K562 (cell line): Measurements from ENCODE around the gene METRNL. TPM values are rescaled to one million over a fixed set of nuclear protein-coding genes. Genes with fewer than 3 reads are reported as not detected.

ENCODE experiments used
- ATAC-seq: fragments of 200-7000 bp; cut with Tn5 transposase; 3 replicates; pipeline ENCODE4 v1.9.1; 2020; ENCODE audit warnings: moderate library complexity
- BruUV-seq: library from RNA; stranded (reverse); fragments of 400-500 nt; replicated peaks from 2 replicates; lab custom pipeline; 2021; lab: Mats Ljungman, UMichigan
- CTCF ChIA-PET: fragments of 300-600 bp; formaldehyde crosslinking; extraction: SDS; loops from one replicate; lab custom pipeline; 2021; ENCODE audit warnings: low intra/inter-chr PET ratio; lab: Yijun Ruan, JAX
- POLR2A ChIA-PET: fragments of 300-600, 350-650 bp; sonication (Branson Sonifier 250); formaldehyde crosslinking; extraction: SDS; loops from one replicate; lab custom pipeline; 2021; ENCODE audit warnings: antibody characterized with exemption, inconsistent platforms; lab: Yijun Ruan, JAX
- DNase-seq, 4 experiments: peaks; one replicate each; pipeline versions ENCODE4 v3.0.0 to v3.0.0-alpha.2; 2011 to 2018; ENCODE audit warnings: low spot score in 3 of 4, mixed read lengths in 3 of 4; ENCODE audit errors: extremely low read depth in 1 of 4
- FAIRE-seq: peaks from 2 replicates; lab custom pipeline; 2011; peaks lifted over from hg19 to GRCh38; lab: Jason Lieb, UNC
- H2AFZ ChIP-seq: 2 replicates; pipeline ENCODE4 v1.6.0; 2011; ENCODE audit warnings: low read depth, low read length, control low read depth, inconsistent platforms
- H3K27ac ChIP-seq: fragments of 200-600 bp; 3 replicates; pipeline ENCODE4 v1.8.0; 2011; ENCODE audit warnings: low read depth, mild to moderate bottlenecking, control low read depth, inconsistent platforms, low read length, moderate library complexity, mixed read lengths; ENCODE audit errors: extremely low read depth
- H3K27me3 ChIP-seq, 2 experiments: fragments of 300-600 bp in 1 of 2; 2 replicates in 1 of 2; 3 replicates in 1 of 2; pipeline versions ENCODE4 v1.6.0 to v1.8.0; 2011; ENCODE audit warnings: inconsistent platforms in 2 of 2, low read length in 2 of 2, mild to moderate bottlenecking in 1 of 2, mixed read lengths in 1 of 2, moderate library complexity in 1 of 2; ENCODE audit not compliant: control insufficient read depth in 2 of 2, insufficient read depth in 2 of 2
- H3K36me3 ChIP-seq: fragments of 300-600 bp; 3 replicates; pipeline ENCODE4 v1.8.0; 2011; ENCODE audit warnings: mild to moderate bottlenecking, low read length, inconsistent platforms; ENCODE audit not compliant: control insufficient read depth, insufficient read depth
- H3K4me1 ChIP-seq, 2 experiments: fragments of 200-600 bp in 1 of 2; replicated peaks in 1 of 2; 2 replicates in 1 of 2; 3 replicates in 1 of 2; pipeline versions ENCODE4 v1.5.1 to v1.8.0; 2011; ENCODE audit warnings: inconsistent platforms in 2 of 2, low read length in 2 of 2, mild to moderate bottlenecking in 1 of 2, mixed read lengths in 1 of 2, moderate library complexity in 1 of 2; ENCODE audit not compliant: control insufficient read depth in 2 of 2, insufficient read depth in 2 of 2
- H3K4me2 ChIP-seq: 2 replicates; pipeline ENCODE4 v1.6.1; 2011; ENCODE audit warnings: low read length, control low read depth, inconsistent platforms, mixed read lengths; ENCODE audit not compliant: insufficient read depth
- H3K4me3 ChIP-seq: fragments of 200-600 bp; sonication (generic), shearing (Covaris generic); 2 replicates; pipeline ENCODE4 v1.5.1; 2016; ENCODE audit warnings: control low read depth, inconsistent platforms
- H3K79me2 ChIP-seq: fragments of 200-600 bp; 3 replicates; pipeline ENCODE4 v1.8.0; 2011; ENCODE audit warnings: low read length, inconsistent platforms; ENCODE audit not compliant: control insufficient read depth, insufficient read depth
- H3K9ac ChIP-seq, 2 experiments: 2 replicates each; pipeline versions ENCODE4 v1.6.0 to v1.6.1; 2011; ENCODE audit warnings: low read depth in 2 of 2, low read length in 2 of 2, control low read depth in 1 of 2, inconsistent platforms in 1 of 2, mild to moderate bottlenecking in 1 of 2, mixed read lengths in 1 of 2; ENCODE audit not compliant: insufficient read depth in 1 of 2
- H3K9me1 ChIP-seq: one replicate; pipeline ENCODE4 v1.6.0; 2011; ENCODE audit warnings: inconsistent platforms, mild to moderate bottlenecking, low read length, moderate library complexity; ENCODE audit not compliant: control insufficient read depth, insufficient read depth
- H3K9me3 ChIP-seq: replicated peaks from 2 replicates; pipeline ENCODE4 v1.5.1; 2011; ENCODE audit warnings: low read depth, low read length, inconsistent platforms; ENCODE audit not compliant: control insufficient read depth, insufficient read depth
- H4K20me1 ChIP-seq: replicated peaks from 2 replicates; pipeline ENCODE4 v1.6.1; 2011; ENCODE audit warnings: low read length, inconsistent platforms, mixed read lengths; ENCODE audit not compliant: control insufficient read depth, insufficient read depth
- BRF1 ChIP-seq: IDR thresholded peaks from 3 replicates; pipeline ENCODE4 v1.6.1; 2011; ENCODE audit warnings: borderline replicate concordance, mild to moderate bottlenecking; ENCODE audit not compliant: insufficient read length; ENCODE audit errors: extremely low read depth
- FIP1L1 ChIP-seq: fragments of 200-400 bp; formaldehyde crosslinking; IDR thresholded peaks from 2 replicates; pipeline ENCODE4 v1.6.1; 2018; ENCODE audit warnings: mild to moderate bottlenecking, low read depth, low read length; ENCODE audit not compliant: poor library complexity, severe bottlenecking
- GABPB1 ChIP-seq: sonication (generic); formaldehyde crosslinking; IDR thresholded peaks from 2 replicates; pipeline ENCODE4 v1.8.0; 2022; ENCODE audit warnings: mild to moderate bottlenecking, missing genetic modification reagents
- HDAC8 ChIP-seq: fragments of 450-650 bp; IDR thresholded peaks from 2 replicates; pipeline ENCODE4 v1.6.1; 2016; ENCODE audit warnings: mild to moderate bottlenecking, missing genetic modification characterization, moderate library complexity, missing compliant biosample characterization
- ID3 ChIP-seq, 2 experiments: fragments of 250-450 bp in 1 of 2; fragments of 450-650 bp in 1 of 2; sonication (Bioruptor Pico) in 1 of 2; IDR thresholded peaks; 2 replicates each; pipeline versions ENCODE4 v1.6.1 to v1.8.0; 2016 to 2021; ENCODE audit warnings: mild to moderate bottlenecking in 2 of 2, moderate library complexity in 2 of 2, missing compliant biosample characterization in 1 of 2, missing genetic modification characterization in 1 of 2
- JUNB ChIP-seq: fragments of 450-650 bp; formaldehyde crosslinking; conservative IDR thresholded peaks from 2 replicates; pipeline ENCODE4 v1.4.0; 2020; ENCODE audit warnings: mild to moderate bottlenecking
- MTA2 ChIP-seq: fragments of 450-650 bp; IDR thresholded peaks from 2 replicates; pipeline ENCODE4 v1.6.1; 2016; ENCODE audit warnings: low read depth
- NEUROD1 ChIP-seq: fragments of 150-350 bp; IDR thresholded peaks from 2 replicates; pipeline ENCODE4 v1.6.1; 2014; ENCODE audit warnings: borderline replicate concordance, low read length, low read depth; ENCODE audit not compliant: partially characterized antibody
- PML ChIP-seq: IDR thresholded peaks from 2 replicates; pipeline ENCODE4 v1.6.1; 2012; ENCODE audit warnings: low read length, inconsistent platforms
- PTTG1 ChIP-seq: fragments of 450-650 bp; IDR thresholded peaks from 2 replicates; pipeline ENCODE4 v1.6.1; 2016; ENCODE audit warnings: low read depth, mild to moderate bottlenecking, missing genetic modification characterization, missing compliant biosample characterization
- SMARCA4 ChIP-seq: fragments of 450-650 bp; IDR thresholded peaks from 2 replicates; pipeline ENCODE4 v1.6.1; 2016
- TBL1XR1 ChIP-seq, 2 experiments: IDR thresholded peaks; 2 replicates each; pipeline ENCODE4 v1.6.1; 2012; ENCODE audit warnings: improper control_type of control experiment in 2 of 2, low read length in 2 of 2, mild to moderate bottlenecking in 1 of 2
- ZFP91 ChIP-seq: sonication (generic); formaldehyde crosslinking; IDR thresholded peaks from 2 replicates; pipeline ENCODE4 v1.8.0; 2022; ENCODE audit warnings: mild to moderate bottlenecking, missing genetic modification reagents
- WGBS: fragments of 100-300 bp; shearing (Covaris generic); methylation state at CpG from one replicate; pipeline ENCODE4 v1.1.6; 2016; ENCODE audit warnings: low coverage, mixed read lengths; ENCODE audit not compliant: insufficient coverage; ENCODE audit errors: missing lambda C conversion rate; 5-methylcytosine and 5-hydroxymethylcytosine counted together
- in situ Hi-C: fragments of 300-500 bp; cut with MboI; formaldehyde crosslinking; loops from 4 replicates; pipeline ENCODE4 v1.15.0; 2018; ENCODE audit warnings: inconsistent platforms, mixed read lengths
- intact Hi-C: fragments of 100-400 bp; cut with micrococcal nuclease; formaldehyde crosslinking; loops from 2 replicates; pipeline ENCODE4 v1.14.2; 2022
- polyA plus RNA-seq, 8 experiments: library from polyadenylated mRNA; depleted of rRNA in 4 of 8; stranded (reverse) in 5 of 8; unstranded in 3 of 8; fragments of >200 nt; fragmentation: Nextera tagmentation in 2 of 8; fragmentation: Illumina TruSeq in 1 of 8; extraction: Ambion mirVana in 2 of 8; extraction: Trizol in 1 of 8; gene quantifications; 2 replicates each; pipeline versions ENCODE4 v1.2.1 to v1.2.3, GENCODE V29; 2011 to 2014; ENCODE audit warnings: inconsistent platforms in 1 of 8, missing spikeins in 1 of 8
- total RNA-seq, 7 experiments: library from RNA; depleted of rRNA in 6 of 7; stranded (reverse); fragments of >200 nt in 6 of 7; fragmentation: Illumina TruSeq in 2 of 7; extraction: Trizol in 2 of 7; gene quantifications; 2 replicates each; pipeline versions ENCODE4 v1.2.1 to v1.2.3, GENCODE V29; 2011 to 2021; ENCODE audit warnings: low replicate concordance in 1 of 7

Gene METRNL
- total and polyA plus RNA-seq, 9 of the 15 experiments (the other 6 are each of a cell fraction or from before 2014, with no cell fraction given) = 0.17 to 31.8 (median 2.9) TPM

DNA sequence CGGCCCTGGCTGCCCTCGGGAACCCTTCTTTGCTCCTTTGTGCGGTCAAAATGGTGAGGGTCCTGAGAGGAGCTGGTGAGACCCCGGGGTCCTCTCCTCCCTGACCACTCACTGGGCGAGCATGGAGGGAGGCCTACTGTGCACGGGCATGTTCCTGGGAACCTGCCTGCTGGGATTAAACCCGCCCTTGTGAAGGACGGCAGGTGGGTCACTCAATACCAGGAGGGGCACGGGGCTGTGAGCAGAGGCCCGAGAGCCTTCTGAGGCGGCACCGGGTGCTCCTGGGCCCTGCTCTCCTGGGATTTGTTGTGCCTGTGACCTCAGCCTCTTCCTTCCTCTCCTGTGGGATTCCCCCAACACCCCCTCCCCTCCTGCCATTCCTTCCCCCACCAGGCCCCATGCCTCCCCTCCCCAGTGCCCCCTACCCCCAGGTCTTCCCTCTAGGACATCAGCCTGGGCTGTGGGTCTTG, 19.7 kb downstream of the METRNL start:
- no peak for FAIRE-seq
- Histone ChIP-seq H3K9ac (0 out of 4 replicates have a peak overlapping the region, but pooled peaks of 1 of the 2 experiments have one; percentile 4), H3K36me3 (peaks cover 24% of the 10 kb centered on the region; the same call in 1 of the 3 replicates), H3K9me3 (no peaks in the 10 kb centered on the region; the same call in 1 of the 2 replicates), H3K4me2 (no peak overlapping the region), H3K4me1 (peaks cover 8 to 64% of the 10 kb centered on the region in 2 experiments; a peak in 4 of 5 replicates), H3K27me3 (peaks cover 0 to 7% of the 10 kb centered on the region in 2 experiments; a peak in 2 of 5 replicates), H3K4me3 (no peak overlapping the region), H2AFZ (no peak overlapping the region), H3K9me1 (peaks cover 9% of the 10 kb centered on the region), H4K20me1 (peaks cover 26% of the 10 kb centered on the region), H3K79me2 (no peaks in the 10 kb centered on the region), H3K27ac (no peak overlapping the region)
- WGBS = 20% methylated on average over 11 of the region's 12 CpGs
- ChIA-PET CTCF (no interaction called here), POLR2A (interaction anchor here (1.3 kb wide), 1 partner anchor 11 kb away, joined by 10 read pairs; no protein-coding TSS in a partner anchor)
- TF ChIP-seq SMARCA4 = no peak
- no peak for DNase-seq
- ATAC-seq = no peak
- in situ Hi-C loops (no loop called here), intact Hi-C loops (no loop called here)
- no TSS peak for BruUV-seq

- Histone ChIP-seq H4K20me1 (peaks cover 31% of the 10 kb centered on the region), H3K4me3 (no peak overlapping the region), H3K4me2 (no peak overlapping the region), H3K27ac (no peak overlapping the region), H3K9ac (no peak overlapping the region), H3K36me3 (peaks cover 19% of the 10 kb centered on the region; the same call in 1 of the 3 replicates), H3K4me1 (peaks cover 10 to 70% of the 10 kb centered on the region in 2 experiments; a peak in 4 of 5 replicates), H3K9me1 (peaks cover 9% of the 10 kb centered on the region), H3K79me2 (no peaks in the 10 kb centered on the region), H3K27me3 (peaks cover 0 to 10% of the 10 kb centered on the region in 2 experiments; a peak in 2 of 5 replicates), H3K9me3 (no peaks in the 10 kb centered on the region; the same call in 1 of the 2 replicates), H2AFZ (no peak overlapping the region)
- no TSS peak for BruUV-seq
- intact Hi-C loops = no loop called here
- no peak for TF ChIP-seq TBL1XR1 (IDR thresholded peaks at IDR 0.05; ENCODE audit: low read length in 2 of 2)
- TF ChIP-seq FIP1L1 = no peak
- no peak for TF ChIP-seq PML
- TF ChIP-seq GABPB1 (CRISPR knock-in tag) = no peak
- TF ChIP-seq PTTG1 (tag) = no peak
- TF ChIP-seq ID3 (CRISPR knock-in tag; IDR thresholded peaks at IDR 0.05) = no peak
- TF ChIP-seq ID3 (tag; IDR thresholded peaks at IDR 0.05) = no peak
- TF ChIP-seq BRF1 = no peak
- TF ChIP-seq NEUROD1 = no peak
- TF ChIP-seq MTA2 = no peak
- no peak for TF ChIP-seq HDAC8
- TF ChIP-seq ZFP91 (CRISPR knock-in tag) = no peak
- TF ChIP-seq JUNB (CRISPR knock-in tag) = no peak
- no peak for ATAC-seq
- POLR2A ChIA-PET = no interaction called here
- FAIRE-seq = no peak
- CTCF ChIA-PET = no interaction called here
- 30% methylated on average over 32 of the region's 34 CpGs for WGBS
- in situ Hi-C loops = no loop called here
- no peak for DNase-seq
Measured at GRCh38 chr17:83099570-83100181, 20.3 kb downstream of the METRNL start.
